MM.1S (cell line): Measurements from ENCODE around the gene RASAL2.

Experiments used
- EZH2 ChIP-seq: fragments of 300-600 bp; sonication (generic); optimal IDR thresholded peaks from 2 replicates; pipeline ENCODE3; 2017; ENCODE audit warnings: low read depth, mild to moderate bottlenecking, antibody characterized with exemption, low read length, mixed read lengths
- TF ChIP-seq, protein P1 (sequence below): fragments of 300-600 bp; sonication (generic); IDR thresholded peaks from 2 replicates; pipeline ENCODE4 v1.5.1; 2016; ENCODE audit warnings: antibody characterized with exemption, low read length, mixed read lengths

- TF ChIP-seq, protein P1, sequence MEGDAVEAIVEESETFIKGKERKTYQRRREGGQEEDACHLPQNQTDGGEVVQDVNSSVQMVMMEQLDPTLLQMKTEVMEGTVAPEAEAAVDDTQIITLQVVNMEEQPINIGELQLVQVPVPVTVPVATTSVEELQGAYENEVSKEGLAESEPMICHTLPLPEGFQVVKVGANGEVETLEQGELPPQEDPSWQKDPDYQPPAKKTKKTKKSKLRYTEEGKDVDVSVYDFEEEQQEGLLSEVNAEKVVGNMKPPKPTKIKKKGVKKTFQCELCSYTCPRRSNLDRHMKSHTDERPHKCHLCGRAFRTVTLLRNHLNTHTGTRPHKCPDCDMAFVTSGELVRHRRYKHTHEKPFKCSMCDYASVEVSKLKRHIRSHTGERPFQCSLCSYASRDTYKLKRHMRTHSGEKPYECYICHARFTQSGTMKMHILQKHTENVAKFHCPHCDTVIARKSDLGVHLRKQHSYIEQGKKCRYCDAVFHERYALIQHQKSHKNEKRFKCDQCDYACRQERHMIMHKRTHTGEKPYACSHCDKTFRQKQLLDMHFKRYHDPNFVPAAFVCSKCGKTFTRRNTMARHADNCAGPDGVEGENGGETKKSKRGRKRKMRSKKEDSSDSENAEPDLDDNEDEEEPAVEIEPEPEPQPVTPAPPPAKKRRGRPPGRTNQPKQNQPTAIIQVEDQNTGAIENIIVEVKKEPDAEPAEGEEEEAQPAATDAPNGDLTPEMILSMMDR = no peak
- no peak for TF ChIP-seq EZH2
Measured at GRCh38 chr1:178371933-178372388, 278.1 kb downstream of the RASAL2 start.
